Lung microvascular endothelial cell (primary cell): ENCODE data around the gene HIVEP2. TPM values are rescaled to one million over a fixed set of nuclear protein-coding genes. Genes with fewer than 3 reads are reported as not detected.
"Not testable (repeated sequence)": the region's sequence is repeated elsewhere in the genome, so short reads cannot be mapped to it uniquely, and the experiment has no call there.

ENCODE experiments used
- DNase-seq, 2 donors: peaks; one replicate each; pipeline versions ENCODE4 v3.0.0 to v3.0.0-alpha.2; 2010; ENCODE audit warnings: low read depth in 2 of 2
- total RNA-seq: library from RNA; depleted of rRNA; stranded (reverse); fragments of >200 nt; gene quantifications from 2 replicates; pipeline ENCODE4 v1.2.1, GENCODE V29; 2014

Gene HIVEP2, protein sequence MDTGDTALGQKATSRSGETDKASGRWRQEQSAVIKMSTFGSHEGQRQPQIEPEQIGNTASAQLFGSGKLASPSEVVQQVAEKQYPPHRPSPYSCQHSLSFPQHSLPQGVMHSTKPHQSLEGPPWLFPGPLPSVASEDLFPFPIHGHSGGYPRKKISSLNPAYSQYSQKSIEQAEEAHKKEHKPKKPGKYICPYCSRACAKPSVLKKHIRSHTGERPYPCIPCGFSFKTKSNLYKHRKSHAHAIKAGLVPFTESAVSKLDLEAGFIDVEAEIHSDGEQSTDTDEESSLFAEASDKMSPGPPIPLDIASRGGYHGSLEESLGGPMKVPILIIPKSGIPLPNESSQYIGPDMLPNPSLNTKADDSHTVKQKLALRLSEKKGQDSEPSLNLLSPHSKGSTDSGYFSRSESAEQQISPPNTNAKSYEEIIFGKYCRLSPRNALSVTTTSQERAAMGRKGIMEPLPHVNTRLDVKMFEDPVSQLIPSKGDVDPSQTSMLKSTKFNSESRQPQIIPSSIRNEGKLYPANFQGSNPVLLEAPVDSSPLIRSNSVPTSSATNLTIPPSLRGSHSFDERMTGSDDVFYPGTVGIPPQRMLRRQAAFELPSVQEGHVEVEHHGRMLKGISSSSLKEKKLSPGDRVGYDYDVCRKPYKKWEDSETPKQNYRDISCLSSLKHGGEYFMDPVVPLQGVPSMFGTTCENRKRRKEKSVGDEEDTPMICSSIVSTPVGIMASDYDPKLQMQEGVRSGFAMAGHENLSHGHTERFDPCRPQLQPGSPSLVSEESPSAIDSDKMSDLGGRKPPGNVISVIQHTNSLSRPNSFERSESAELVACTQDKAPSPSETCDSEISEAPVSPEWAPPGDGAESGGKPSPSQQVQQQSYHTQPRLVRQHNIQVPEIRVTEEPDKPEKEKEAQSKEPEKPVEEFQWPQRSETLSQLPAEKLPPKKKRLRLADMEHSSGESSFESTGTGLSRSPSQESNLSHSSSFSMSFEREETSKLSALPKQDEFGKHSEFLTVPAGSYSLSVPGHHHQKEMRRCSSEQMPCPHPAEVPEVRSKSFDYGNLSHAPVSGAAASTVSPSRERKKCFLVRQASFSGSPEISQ (N-terminal part only)
- 5.9 and 14.3 TPM in 2 replicates for total RNA-seq

DNA sequence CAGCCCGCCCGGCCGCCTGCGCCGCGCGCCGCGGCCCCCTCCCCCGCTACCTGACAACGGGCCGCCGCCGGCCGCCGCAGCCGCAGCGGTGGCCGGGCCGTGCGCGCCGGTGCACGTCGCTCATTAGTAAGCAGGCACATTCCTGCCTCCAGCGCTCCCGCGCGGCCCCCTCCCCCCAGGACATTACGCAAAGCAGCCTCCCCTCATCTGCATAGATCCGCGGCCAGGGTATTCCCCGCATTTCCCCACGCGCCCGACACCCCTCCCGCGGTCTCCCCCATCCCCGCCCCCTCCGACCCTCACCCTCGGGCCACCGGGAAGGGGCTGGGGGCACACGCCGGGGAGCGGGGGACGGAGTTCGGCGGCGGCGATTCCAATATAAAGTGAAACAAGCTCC lies at the start of gene HIVEP2:
TSS of gene HIVEP2 (minus strand) at position 128 of the 397 bp plus-strand sequence. CDS start 170,438 bp downstream, outside the sequence.
- DNase-seq: peak; percentile 91 to 95

DNA sequence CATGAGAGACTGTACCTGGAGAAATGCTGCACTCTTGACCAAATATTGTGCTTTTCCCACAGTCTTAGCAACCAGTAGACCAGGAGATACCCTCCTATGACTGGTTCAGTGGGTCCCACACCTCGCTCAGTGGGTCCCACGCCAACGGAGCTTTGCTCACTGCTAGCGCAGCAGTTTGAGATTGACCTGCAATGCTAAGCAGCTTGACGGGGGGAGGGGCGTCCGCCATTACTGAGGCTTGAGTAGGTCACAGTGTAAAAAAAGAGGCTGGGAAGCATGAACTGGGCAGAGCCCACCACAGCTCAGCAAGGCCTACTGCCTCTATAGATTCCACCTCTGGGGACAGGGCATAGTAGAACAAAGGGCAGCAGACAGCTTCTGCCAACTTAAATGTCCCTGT lies 49.0 kb upstream of the HIVEP2 start:
- DNase-seq: no peak

DNA sequence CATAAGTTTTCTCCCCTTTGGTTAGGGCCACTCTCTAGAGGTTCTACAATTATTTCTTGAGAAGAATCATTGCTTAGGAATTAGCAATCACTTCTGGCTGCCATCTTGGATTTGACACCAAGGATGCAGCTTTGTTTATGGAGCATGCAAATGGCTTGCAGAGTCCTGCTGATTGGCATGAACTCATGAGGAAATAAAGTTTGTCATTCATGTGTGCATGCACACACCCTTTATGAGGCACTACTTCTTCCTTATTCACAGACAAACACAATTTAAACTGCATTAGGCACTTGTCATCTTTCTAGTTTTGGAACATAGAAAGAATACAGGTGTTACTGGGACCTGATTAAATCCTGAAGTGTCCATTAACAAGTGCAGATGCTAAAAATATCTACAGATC lies 42.5 kb upstream of the HIVEP2 start:
- DNase-seq: no peak

DNA sequence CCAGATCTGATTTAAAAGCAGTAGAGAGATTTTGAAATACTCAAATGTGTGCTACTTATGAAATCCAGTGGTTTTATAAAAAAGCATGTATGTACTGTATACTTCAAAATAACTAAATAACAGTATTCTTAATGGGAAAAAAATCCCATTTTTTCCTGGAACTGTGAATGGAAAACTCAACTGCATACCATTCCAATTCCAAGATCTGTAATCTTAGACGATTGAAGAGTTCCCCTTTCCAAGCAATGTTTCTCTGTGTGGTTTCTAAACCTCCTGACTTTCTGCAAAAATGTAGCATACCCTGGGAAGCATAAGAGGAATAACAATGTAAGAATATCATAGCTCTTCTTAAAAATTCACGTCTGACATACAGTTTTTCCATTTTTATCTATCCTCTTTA lies 40.3 kb upstream of the HIVEP2 start:
- no peak for DNase-seq

DNA sequence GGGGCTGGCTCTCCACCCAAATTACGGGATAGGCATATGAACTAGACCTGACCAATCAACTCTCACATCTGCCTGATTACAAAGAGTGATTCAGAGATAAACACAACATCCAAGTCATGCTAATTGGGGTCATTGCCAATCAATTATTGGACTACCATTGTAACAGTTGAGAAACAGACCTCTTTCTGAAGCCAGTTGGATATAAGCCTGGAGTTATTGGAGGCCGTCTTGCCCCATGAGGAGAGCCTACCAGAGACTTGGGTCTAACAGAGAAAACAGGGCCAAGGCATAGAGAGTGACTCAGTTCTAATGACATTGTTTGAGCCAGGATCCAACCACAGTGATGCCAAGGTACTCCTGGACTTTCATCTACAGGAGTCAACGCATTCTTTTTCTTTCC lies 39.4 kb upstream of the HIVEP2 start:
- no peak for DNase-seq

DNA sequence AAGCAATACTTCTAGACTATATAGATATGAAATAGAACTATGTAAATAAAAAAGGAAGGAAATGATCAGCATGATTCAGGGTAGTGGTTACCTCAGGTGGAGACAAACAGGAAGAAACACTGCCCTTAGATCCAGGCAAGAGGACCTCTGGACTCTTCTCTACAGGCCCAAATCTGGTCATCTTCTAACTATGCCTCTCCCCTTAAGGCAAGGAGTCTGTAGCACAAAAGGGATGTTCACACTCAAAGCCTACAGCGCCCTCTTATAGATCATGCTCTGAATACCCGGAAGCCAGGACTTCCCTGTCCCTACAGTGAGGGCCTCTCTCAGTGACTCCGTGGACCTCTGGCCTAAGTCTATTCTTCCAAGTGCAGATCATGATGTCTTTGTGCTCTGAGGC lies 30.4 kb upstream of the HIVEP2 start:
- DNase-seq: peak in 1 of 2 donors; percentile 4

DNA sequence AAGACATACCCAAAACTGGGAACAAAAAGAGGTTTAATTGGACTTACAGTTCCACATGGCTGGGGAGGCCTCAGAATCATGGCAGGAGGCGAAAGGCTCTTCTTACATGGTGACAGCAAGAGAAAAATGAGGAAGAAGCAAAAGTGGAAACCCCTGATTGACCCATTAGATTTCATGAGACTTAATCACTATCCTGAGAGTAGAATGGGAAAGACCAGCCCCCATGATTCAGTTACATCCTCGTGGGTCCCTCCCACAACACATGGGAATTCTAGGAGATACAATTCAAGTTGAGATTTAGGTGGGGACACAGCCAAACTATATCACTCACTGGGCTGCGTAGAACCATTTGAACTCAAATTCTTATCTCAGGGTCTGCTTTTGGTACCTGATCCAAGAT lies 26.0 kb upstream of the HIVEP2 start:
- not testable (repeated sequence) for DNase-seq

DNA sequence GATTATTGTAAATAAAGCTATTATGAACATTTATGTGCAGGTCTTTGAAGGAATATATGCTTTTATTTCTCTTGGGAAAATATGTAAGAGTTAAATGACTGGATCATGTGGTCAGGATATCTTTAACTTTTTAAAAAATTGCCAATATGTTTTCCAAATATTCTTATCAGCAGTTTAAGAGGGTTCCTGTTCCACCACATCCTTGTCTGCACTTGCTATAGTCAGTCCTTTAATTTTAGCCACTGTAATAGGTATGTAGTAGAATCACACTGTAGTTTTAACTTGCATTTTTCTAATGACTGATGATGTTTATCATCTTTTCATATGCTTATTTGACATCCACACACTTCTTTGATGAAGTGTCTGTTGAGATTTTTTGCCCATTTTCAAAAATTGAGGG lies 23.6 kb upstream of the HIVEP2 start:
- no peak for DNase-seq

DNA sequence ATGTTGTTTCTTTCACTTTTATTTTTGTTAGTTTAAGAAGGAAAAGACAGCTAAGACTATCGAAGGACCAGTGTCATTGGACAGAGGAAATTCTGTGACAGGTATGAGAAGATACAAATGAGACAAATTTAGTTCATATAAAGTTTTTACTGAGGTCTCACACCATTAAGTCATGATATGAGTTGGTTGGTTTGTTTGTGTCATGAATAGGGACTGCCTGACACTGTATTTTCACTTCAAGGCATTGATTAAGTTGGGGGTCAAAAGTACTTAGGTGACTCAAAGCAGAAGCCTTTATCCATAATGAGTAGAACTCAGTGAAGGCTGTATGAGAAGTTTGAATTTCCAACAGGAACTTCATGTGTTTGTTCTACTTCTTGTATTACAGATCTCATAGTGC lies 21.3 kb upstream of the HIVEP2 start:
- DNase-seq: no peak

DNA sequence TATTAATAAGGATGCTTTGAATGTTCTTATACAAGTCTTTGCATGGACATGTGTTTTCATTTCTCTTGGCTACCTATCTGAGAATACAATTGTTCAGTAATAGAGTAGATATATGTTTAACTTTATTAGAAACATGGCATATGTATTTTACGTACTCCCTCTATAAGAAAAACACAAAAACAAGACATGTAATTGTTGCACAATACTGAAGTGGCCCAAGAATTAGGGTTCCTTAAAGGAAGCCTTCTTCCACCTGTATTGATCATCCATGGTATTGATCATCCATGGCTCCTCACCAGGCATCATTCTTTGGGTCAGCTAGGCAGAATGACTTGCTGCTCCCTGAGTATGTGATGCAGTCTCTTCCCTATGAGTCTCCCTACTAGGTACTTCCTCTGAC lies 20.2 kb upstream of the HIVEP2 start:
- no peak for DNase-seq

DNA sequence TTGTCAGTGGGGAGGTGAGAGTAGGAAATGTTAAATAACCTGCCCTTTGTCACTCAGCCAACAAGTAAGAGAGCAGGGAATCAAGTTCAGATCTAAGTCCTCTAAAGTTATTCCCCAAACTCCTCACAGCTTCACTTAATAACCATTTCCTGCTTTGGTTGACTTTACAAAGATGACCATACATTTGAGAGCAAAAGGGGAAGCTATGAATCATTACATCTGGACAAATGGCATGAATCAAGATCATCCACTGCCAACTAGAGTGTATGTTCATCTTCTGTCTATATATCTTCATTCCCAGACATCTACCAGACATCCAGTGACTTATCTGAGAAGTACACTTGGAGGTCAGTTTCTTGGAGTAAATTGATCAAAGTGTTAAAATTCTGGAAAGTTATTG lies 15.1 kb upstream of the HIVEP2 start:
- peak; percentile 40 to 91 for DNase-seq

DNA sequence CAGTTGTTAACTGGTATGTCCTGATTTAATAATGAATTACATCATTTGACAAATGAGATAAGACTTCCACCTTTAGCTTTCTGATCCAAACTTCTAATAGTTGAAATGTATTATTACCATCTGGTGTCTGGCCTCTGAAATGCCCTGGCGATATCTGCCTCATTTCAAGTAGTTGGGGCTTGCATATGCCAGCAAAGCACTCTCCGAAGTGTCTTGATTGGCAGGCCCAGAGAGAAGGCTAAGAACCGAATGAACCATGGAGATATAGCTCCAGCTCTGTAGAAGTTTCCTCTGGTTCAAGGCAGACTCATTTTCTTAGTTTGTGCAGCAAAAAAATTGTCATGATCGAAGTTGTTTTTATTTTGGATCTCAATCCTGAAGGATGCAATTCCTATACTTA lies 13.4 kb upstream of the HIVEP2 start:
- peak in 1 of 2 donors; percentile 8 for DNase-seq

DNA sequence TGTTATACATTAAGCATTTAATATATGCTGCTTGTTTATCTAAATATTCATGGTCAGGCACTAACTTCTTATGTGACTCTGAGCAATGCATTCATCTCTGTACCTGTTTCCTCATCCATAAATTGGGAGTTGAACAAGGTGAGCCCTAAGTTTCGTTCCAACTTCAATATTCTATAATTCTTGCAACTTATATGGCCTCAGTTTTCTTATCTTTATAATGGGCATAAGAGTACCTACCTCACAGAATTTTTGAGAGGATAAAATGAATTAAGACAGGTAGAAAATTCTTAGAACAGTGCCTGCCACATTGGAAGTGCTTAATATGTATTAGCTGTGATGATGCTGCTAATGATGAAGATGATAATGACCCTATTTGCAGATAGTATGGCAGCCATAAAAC lies 11.8 kb upstream of the HIVEP2 start:
- no peak for DNase-seq

DNA sequence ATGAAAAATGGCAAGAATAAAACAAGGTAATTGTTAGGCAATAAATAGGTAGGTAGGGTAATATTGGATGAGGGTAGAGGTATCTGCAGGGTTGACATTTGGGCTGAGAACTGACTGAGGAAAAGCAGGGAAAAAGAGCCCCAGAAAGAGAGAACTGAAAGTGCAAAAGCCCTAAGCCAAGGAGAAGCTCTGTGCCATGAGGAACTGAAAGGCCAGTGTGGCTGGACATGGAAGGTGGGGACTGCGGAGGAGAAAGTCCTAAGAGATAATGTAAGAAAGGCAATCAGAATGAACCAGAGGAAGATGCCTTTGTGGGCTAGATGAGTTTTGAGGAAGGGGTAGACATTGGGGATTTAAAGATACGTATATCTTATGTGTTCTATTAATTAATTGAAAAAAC lies 9.9 kb upstream of the HIVEP2 start:
- DNase-seq: no peak

DNA sequence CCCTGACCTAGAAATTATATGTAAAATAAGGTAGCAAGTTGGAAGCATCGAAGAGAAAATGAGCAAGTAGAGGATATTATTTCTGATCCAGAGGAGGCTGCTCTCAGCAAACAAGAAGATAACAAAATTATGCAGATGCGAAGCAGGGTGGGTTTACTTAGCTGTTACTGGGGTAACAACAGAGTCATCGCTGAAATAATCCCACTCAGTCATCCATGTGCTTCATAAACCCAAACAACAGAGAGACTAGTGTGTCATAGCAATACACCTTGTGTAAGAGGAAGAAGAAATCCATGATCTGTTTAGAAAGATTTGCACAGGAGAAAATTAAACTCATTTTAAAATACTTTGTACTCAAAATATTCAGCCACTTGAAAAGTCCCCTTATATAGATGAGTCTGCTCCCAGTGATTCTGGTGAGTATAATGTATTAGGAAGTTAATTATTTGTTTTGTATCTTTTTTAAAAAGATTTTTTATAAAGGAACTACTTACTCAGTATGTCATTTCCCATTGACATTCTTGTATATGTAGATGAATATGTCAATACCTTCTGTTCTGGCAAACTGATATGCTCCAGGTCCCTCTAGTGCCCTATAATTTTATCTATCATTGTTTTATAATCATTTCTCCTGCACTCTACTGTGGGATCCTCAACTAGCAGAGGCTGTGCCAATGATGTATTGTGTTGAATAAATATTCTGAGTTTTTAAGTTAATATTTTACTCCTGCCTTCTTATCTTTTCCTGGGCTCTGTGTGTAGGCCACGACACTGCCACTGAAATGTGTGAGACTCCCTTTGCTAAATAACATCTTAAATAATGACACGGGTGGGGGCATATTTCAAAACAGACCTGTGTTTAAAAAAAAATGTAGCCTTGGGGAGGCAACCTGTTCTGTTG lies 8.6 kb upstream of the HIVEP2 start:
- DNase-seq: peak; percentile 7 to 48

DNA sequence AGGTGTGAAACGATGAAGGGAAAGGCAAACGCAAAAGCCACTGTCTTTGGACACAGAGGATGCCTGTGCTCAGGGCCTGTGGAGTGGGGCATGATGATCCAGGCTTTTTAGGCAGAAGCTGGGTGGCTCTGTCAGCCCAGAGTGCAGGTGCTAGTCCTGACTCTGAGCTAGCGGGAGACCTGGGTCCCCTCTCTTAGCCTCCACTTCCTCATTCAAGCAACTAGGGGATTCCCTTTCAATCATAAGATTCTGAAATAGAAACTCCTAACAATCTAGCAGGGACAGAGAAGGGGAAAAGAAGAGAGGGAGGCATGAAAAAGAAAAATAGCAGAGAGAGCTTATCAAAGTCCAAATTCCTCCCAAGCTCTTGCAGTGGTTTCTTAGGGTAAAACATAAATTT lies 7.6 kb upstream of the HIVEP2 start:
- DNase-seq: no peak

DNA sequence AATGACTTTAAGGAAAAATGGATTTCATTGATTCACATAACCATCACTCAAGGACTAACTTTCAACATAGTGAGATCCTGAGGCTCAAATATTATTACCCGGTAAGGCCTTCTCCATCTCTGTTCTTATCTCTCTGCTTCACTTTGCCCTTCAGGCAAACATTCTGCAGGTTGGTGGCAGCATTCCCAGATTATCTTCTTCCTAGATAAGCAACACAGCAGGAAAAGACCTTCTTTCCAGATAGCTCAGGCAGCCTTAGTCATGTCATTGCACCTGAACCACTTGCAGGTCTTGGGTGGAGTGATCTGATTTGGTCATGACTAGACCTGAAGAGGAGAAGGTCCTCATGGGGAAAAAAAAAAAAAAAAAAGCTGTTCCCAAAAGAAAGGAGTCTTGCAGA lies 5.3 kb upstream of the HIVEP2 start:
- no peak for DNase-seq

DNA sequence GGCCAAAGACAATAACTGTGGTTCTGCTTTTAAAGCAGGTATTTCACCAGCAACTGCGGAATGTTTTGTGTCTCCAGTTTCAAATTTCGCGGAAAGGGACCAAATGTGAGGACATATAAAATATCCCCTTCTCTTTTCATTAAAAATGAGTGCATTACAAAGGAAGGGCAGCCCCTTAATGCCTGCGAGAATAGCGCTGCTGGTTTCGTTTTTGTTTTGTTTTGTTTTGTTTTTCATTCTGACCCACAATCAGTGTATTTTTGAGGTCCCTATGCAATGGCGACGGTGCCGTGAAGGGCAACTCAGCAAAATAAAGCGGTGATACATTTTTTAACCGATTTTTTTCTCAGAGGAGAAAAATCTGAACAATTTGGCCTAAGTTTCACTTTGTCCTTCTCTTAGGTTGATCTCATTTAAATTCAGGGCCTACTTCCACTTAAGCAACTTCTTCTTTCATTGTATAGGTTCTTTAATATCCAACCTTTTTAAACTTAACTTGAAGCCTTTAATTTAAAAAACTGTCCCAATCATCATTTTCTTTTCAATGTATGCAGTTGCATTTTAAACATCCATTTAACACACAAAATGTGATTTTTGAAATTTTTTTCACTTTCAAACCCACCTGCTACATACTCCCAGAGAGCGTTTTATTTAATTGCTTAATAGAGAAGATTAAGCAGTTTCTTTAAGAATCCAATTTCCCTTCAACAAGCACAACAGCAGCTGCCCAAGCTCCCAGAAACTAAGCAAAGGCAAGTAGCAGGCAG lies 2.9 kb upstream of the HIVEP2 start:
- no peak for DNase-seq

DNA sequence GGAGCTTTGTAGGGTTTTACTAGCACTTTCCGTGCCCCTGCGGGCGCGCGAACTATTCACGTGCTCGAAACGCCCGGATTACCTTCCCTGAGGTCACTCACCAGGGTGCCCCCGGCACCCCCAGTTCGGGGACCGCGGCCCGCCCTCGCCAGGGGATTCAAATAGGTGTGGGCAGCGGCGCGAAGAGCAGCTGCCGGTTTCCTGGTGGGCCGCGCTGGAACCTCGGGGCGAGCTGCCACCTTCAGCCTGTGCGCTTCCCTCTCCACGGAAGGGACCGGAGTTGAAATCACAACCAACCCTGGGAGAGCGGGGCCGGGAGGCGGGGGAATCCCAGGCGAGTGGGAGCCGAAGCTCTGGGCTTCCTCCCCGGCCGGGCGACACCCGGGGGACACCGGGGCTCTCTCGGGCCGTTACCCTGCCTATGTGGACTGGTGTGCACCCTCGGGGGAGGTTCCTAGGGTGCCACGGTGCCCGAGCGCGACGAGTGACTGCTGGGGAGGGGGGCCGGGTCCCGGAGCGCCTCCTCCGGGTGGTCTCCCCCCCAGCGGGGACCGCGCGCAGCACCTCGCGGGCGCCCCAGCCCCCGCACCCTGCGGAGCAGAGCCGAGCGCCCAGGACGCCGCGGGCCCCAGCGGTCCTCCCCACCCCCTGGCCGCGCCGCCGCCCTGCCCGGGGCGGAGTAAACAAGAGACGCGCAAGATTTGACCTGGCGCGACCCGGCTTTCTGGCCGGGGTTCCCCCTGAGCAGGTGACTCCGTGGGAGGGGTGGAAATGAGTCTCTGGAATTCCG lies 2.1 kb upstream of the HIVEP2 start:
- peak; percentile 85 to 92 for DNase-seq
